Measurements from ENCODE around the gene CRIM1.

The CRIM1 gene

GRCh38 chr2:36338827-36339145 lies 16.8 kb upstream of the CRIM1 start:
- Histone ChIP-seq H3K4me2 (ENCODE audit: low read depth, low read length, poor library complexity, severe bottlenecking) (no peak overlapping the region), H3K9me2 (replicated peaks; ENCODE audit: low read depth, low read length) (no peaks in the 10 kb centered on the region), H4K20me1 (ENCODE audit: insufficient read depth, low read length, poor library complexity, severe bottlenecking) (no peaks in the 10 kb centered on the region), H3K4me3 (ENCODE audit: low read length, poor library complexity, severe bottlenecking) (no peak overlapping the region), H3K79me2 (ENCODE audit: insufficient read depth, low read length) (no peaks in the 10 kb centered on the region), H3K9me3 (ENCODE audit: insufficient read depth, low read depth, low read length) (no peaks in the 10 kb centered on the region), H3F3A (ENCODE audit: low read depth) (no peaks in the 10 kb centered on the region), H2AFZ (ENCODE audit: low read length) (no peak overlapping the region), H3K4me1 (ENCODE audit: insufficient read depth, low read length, poor library complexity, severe bottlenecking) (no peaks in the 10 kb centered on the region), H3K9ac (ENCODE audit: low read depth, low read length, poor library complexity, severe bottlenecking) (no peak overlapping the region), H3K27me3 (ENCODE audit: insufficient read depth, low read length, poor library complexity, severe bottlenecking) (no peaks in the 10 kb centered on the region), H3K36me3 (ENCODE audit: insufficient read depth, low read length) (no peaks in the 10 kb centered on the region)
- no peak for TF ChIP-seq CTCF (conservative IDR thresholded peaks at IDR 0.05; ENCODE audit: low read length)
- no peak for TF ChIP-seq EZH2phosphoT487 (IDR thresholded peaks at IDR 0.05; ENCODE audit: borderline replicate concordance)

GRCh38 chr2:36339607-36340218 lies 15.9 kb upstream of the CRIM1 start:
- no peaks in the 10 kb centered on the region for H3K36me3 ChIP-seq (ENCODE audit: insufficient read depth, low read length)
- H3F3A ChIP-seq (ENCODE audit: low read depth), result no peaks in the 10 kb centered on the region
- no peaks in the 10 kb centered on the region for H3K9me2 ChIP-seq (replicated peaks; ENCODE audit: low read depth, low read length)
- no peaks in the 10 kb centered on the region for H3K27me3 ChIP-seq (ENCODE audit: insufficient read depth, low read length, poor library complexity, severe bottlenecking)
- H2AFZ ChIP-seq (ENCODE audit: low read length), result no peak overlapping the region
- no peaks in the 10 kb centered on the region for H4K20me1 ChIP-seq (ENCODE audit: insufficient read depth, low read length, poor library complexity, severe bottlenecking)
- H3K9ac ChIP-seq (ENCODE audit: low read depth, low read length, poor library complexity, severe bottlenecking), result no peak overlapping the region
- no peaks in the 10 kb centered on the region for H3K79me2 ChIP-seq (ENCODE audit: insufficient read depth, low read length)
- H3K4me1 ChIP-seq (ENCODE audit: insufficient read depth, low read length, poor library complexity, severe bottlenecking), result no peaks in the 10 kb centered on the region
- no peak overlapping the region for H3K4me3 ChIP-seq (ENCODE audit: low read length, poor library complexity, severe bottlenecking)
- no peaks in the 10 kb centered on the region for H3K9me3 ChIP-seq (ENCODE audit: insufficient read depth, low read depth, low read length)
- no peak overlapping the region for H3K4me2 ChIP-seq (ENCODE audit: low read depth, low read length, poor library complexity, severe bottlenecking)
- no peak for TF ChIP-seq CTCF (conservative IDR thresholded peaks at IDR 0.05; ENCODE audit: low read length)
- no peak for TF ChIP-seq EZH2phosphoT487 (IDR thresholded peaks at IDR 0.05; ENCODE audit: borderline replicate concordance)

DNA sequence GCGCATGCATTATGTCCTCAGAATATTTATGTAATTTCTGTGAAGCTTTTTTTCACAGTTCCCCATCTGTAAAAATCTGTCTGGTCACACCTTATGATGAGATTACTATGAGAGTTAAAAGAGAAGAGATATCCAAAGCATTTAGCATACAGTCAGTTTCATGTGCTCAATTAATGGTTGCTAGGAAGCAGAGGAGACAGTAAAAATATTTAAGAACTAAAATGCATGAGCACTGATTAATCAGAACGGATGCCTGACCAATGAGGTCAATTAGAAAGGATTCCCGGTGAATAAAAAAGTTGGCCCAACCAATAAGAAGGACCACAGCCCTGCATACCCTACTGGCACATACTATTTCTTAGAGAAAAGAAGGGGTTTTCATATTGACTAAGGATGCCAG lies 12.0 kb upstream of the CRIM1 start:
- no peaks in the 10 kb centered on the region for H3K9me3 ChIP-seq (ENCODE audit: insufficient read depth, low read depth, low read length)
- no peaks in the 10 kb centered on the region for H3K4me1 ChIP-seq (ENCODE audit: insufficient read depth, low read length, poor library complexity, severe bottlenecking)
- H3K4me2 ChIP-seq (ENCODE audit: low read depth, low read length, poor library complexity, severe bottlenecking), result no peak overlapping the region
- H4K20me1 ChIP-seq (ENCODE audit: insufficient read depth, low read length, poor library complexity, severe bottlenecking), result no peaks in the 10 kb centered on the region
- no peak overlapping the region for H3K9ac ChIP-seq (ENCODE audit: low read depth, low read length, poor library complexity, severe bottlenecking)
- H3F3A ChIP-seq (ENCODE audit: low read depth), result no peaks in the 10 kb centered on the region
- TF ChIP-seq CTCF (conservative IDR thresholded peaks at IDR 0.05; ENCODE audit: low read length) (no peak), EZH2phosphoT487 (IDR thresholded peaks at IDR 0.05; ENCODE audit: borderline replicate concordance) (no peak)
- H3K36me3 ChIP-seq (ENCODE audit: insufficient read depth, low read length), result no peaks in the 10 kb centered on the region
- H3K9me2 ChIP-seq (replicated peaks; ENCODE audit: low read depth, low read length), result no peaks in the 10 kb centered on the region
- H3K79me2 ChIP-seq (ENCODE audit: insufficient read depth, low read length), result no peaks in the 10 kb centered on the region
- H3K4me3 ChIP-seq (ENCODE audit: low read length, poor library complexity, severe bottlenecking), result no peak overlapping the region
- no peaks in the 10 kb centered on the region for H3K27me3 ChIP-seq (ENCODE audit: insufficient read depth, low read length, poor library complexity, severe bottlenecking)
- no peak overlapping the region for H2AFZ ChIP-seq (ENCODE audit: low read length)

All from Loucy (cell line).